Measurements from ENCODE around the gene SLC25A1. TPM values are rescaled to one million over a fixed set of nuclear protein-coding genes. Genes with fewer than 3 reads are reported as not detected.

The SLC25A1 gene
- total and polyA plus RNA-seq, 2 of the 8 experiments (the other 6 are each of a cell fraction or from before 2014, with no cell fraction given) = 110 to 148 TPM

- Histone ChIP-seq H2BK120ac (replicated peaks; ENCODE audit: low read depth, low read length) (no peak overlapping the region), H3K4me3 (ENCODE audit: extremely low read depth in 1 of 4, insufficient read depth in 2 of 4, low read depth in 3 of 4, low read length in 4 of 4) (no peak overlapping the region), H3K18ac (ENCODE audit: extremely low read depth, low read length) (no peak overlapping the region), H3K79me2 (ENCODE audit: control insufficient read depth in 1 of 2, insufficient read depth in 2 of 2, low read length in 2 of 2) (no peaks in the 10 kb centered on the region), H4K5ac (ENCODE audit: insufficient read length, low read depth, low read length) (no peak overlapping the region), H4K8ac (ENCODE audit: extremely low read depth, insufficient read depth, low read length) (no peak overlapping the region), H3K56ac (replicated peaks; ENCODE audit: insufficient read length, low read depth, low read length) (no peak overlapping the region), H3K23me2 (ENCODE audit: low read depth, low read length) (no peaks in the 10 kb centered on the region), H2AFZ (ENCODE audit: low read length) (no peak overlapping the region), H2AK5ac (ENCODE audit: low read depth, low read length) (no peak overlapping the region), H3K4ac (replicated peaks; ENCODE audit: insufficient read length, low read depth, low read length) (no peak overlapping the region), H3K23ac (ENCODE audit: insufficient read length) (no peak overlapping the region), H3K4me1 (replicated peaks in 1 of 4; ENCODE audit: control insufficient read depth in 3 of 4, insufficient read depth in 4 of 4, low read length in 3 of 4) (0 out of 7 replicates have a peak, but pooled peaks cover 0 to 2% (median 0%) of the 10 kb centered on the region in 4 experiments), H3K27me3 (replicated peaks in 1 of 4; ENCODE audit: control insufficient read depth in 3 of 4, extremely low read depth in 1 of 4, insufficient read depth in 3 of 4, low read length in 3 of 4) (no peaks in the 10 kb centered on the region), H3K9me3 (ENCODE audit: insufficient read depth in 2 of 2, low read depth in 1 of 2, low read length in 1 of 2) (no peaks in the 10 kb centered on the region), H3K79me1 (ENCODE audit: low read depth, low read length) (no peaks in the 10 kb centered on the region), H3K14ac (ENCODE audit: insufficient read length) (no peak overlapping the region), H2BK12ac (ENCODE audit: low read depth, low read length) (no peak overlapping the region), H3K9ac (replicated peaks in 1 of 4; ENCODE audit: extremely low read depth in 1 of 4, low read depth in 3 of 4, low read length in 3 of 4) (no peak overlapping the region), H3K27ac (ENCODE audit: low read depth, low read length) (no peak overlapping the region), H2BK15ac (ENCODE audit: low read length) (no peak overlapping the region), H3K4me2 (ENCODE audit: insufficient read depth in 1 of 2, low read depth in 2 of 2, low read length in 2 of 2) (no peak overlapping the region), H4K20me1 (replicated peaks in 1 of 2; ENCODE audit: control insufficient read depth in 1 of 2, insufficient read depth in 2 of 2, low read length in 2 of 2) (peaks cover 0 to 3% of the 10 kb centered on the region in 2 experiments), H3K36me3 (ENCODE audit: control insufficient read depth in 2 of 4, insufficient read depth in 4 of 4, low read length in 3 of 4) (peaks cover under 1 to 14% (median 6%) of the 10 kb centered on the region in 4 experiments; a peak in 7 of 8 replicates), H2BK20ac (ENCODE audit: low read length) (no peak overlapping the region), H2BK5ac (ENCODE audit: low read depth, low read length) (no peak overlapping the region), H4K91ac (replicated peaks; ENCODE audit: insufficient read length, low read length) (no peak overlapping the region)
- DNase-seq (ENCODE audit: low read depth in 1 of 2, low spot score in 2 of 2) (no peak), FAIRE-seq (no peak)
- ChIA-PET CTCF (ENCODE audit: partially characterized antibody) (interaction anchor here (1.4 kb wide), 2 partner anchors 16 to 25 kb away, joined by 3 to 5 read pairs; no protein-coding TSS in a partner anchor), POLR2A (ENCODE audit: partially characterized antibody) (interaction anchor here (0.6 to 1.2 kb wide), 3 partner anchors 10 to 344 kb away, joined by 3 to 4 read pairs (median 3); no protein-coding TSS in a partner anchor)
- WGBS, 2 experiments (ENCODE audit: extremely low coverage in 1 of 2, insufficient coverage in 1 of 2, insufficient read length in 1 of 2, insufficient replicate concordance in 2 of 2, low coverage in 1 of 2, low lambda C conversion rate in 2 of 2, missing lambda C conversion rate in 1 of 2) = 93% methylated on average over 4 of the region's 4 CpGs; no CpG with 5 or more reads in 1 of the 2 experiments
- TF ChIP-seq CTCF (IDR thresholded peaks at IDR 0.05; ENCODE audit: control extremely low read depth in 1 of 3, insufficient read depth in 1 of 3, low read depth in 1 of 3, low read length in 3 of 3) = no peak
- no peak for TF ChIP-seq CHD1 (IDR thresholded peaks at IDR 0.05; ENCODE audit: low read depth, low read length)
- no peak for TF ChIP-seq RXRA (IDR thresholded peaks at IDR 0.05; ENCODE audit: insufficient read depth, low read depth, low read length)
- no peak for TF ChIP-seq CHD2 (IDR thresholded peaks at IDR 0.05; ENCODE audit: low read length)
- TF ChIP-seq SIN3A (conservative IDR thresholded peaks at IDR 0.05 in 1 of 2, IDR thresholded peaks at IDR 0.05 in 1 of 2; ENCODE audit: low read depth in 1 of 2, low read length in 2 of 2) = no peak
- no peak for TF ChIP-seq E2F6 (IDR thresholded peaks at IDR 0.05)
- TF ChIP-seq EGR1 (IDR thresholded peaks at IDR 0.05; ENCODE audit: borderline replicate concordance, low read depth, low read length) = no peak
- no peak for TF ChIP-seq KDM5A (IDR thresholded peaks at IDR 0.05; ENCODE audit: low read length)
- no peak for TF ChIP-seq BRCA1 (IDR thresholded peaks at IDR 0.05; ENCODE audit: low read depth, low read length)
- TF ChIP-seq SP2 (IDR thresholded peaks at IDR 0.05; ENCODE audit: low read length) = no peak
- TF ChIP-seq SIX5 (IDR thresholded peaks at IDR 0.05; ENCODE audit: low read depth, low read length) = no peak
Observed at GRCh38 chr22:19204640-19205039, 26.1 kb upstream of the SLC25A1 start.

Data from H1 (cell line).